GM12801 (cell line): ENCODE data around the gene GRHL1.

Experiments used
- TF ChIP-seq, protein P1 (sequence below): IDR thresholded peaks from one replicate; pipeline ENCODE4 v1.5.1; 2011; ENCODE audit warnings: control low read depth; ENCODE audit not compliant: insufficient read length; ENCODE audit errors: extremely low read depth

GRHL1 gene

DNA sequence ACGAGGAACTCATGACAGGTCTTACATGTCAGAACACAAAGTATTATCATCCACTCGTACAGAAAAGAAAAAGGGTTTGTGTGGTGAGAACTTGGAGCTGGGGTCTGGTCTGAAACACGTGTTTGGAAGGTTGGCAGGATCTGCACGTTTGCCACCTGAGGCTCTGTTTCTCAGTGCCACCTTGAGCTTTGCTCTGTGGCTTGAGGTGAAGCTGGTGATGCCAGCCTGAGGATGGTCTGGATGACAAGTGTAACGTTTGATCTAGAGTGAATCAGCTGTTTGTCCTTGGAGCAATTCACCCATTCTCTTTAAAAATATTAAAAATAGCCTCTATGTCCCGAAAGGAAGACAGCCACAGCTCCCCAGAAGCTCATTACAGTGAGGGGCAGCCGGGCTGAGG, 46.4 kb downstream of the GRHL1 start:
- TF ChIP-seq, protein P1, sequence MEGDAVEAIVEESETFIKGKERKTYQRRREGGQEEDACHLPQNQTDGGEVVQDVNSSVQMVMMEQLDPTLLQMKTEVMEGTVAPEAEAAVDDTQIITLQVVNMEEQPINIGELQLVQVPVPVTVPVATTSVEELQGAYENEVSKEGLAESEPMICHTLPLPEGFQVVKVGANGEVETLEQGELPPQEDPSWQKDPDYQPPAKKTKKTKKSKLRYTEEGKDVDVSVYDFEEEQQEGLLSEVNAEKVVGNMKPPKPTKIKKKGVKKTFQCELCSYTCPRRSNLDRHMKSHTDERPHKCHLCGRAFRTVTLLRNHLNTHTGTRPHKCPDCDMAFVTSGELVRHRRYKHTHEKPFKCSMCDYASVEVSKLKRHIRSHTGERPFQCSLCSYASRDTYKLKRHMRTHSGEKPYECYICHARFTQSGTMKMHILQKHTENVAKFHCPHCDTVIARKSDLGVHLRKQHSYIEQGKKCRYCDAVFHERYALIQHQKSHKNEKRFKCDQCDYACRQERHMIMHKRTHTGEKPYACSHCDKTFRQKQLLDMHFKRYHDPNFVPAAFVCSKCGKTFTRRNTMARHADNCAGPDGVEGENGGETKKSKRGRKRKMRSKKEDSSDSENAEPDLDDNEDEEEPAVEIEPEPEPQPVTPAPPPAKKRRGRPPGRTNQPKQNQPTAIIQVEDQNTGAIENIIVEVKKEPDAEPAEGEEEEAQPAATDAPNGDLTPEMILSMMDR = no peak

GRCh38 chr2:9998916-9999654, 47.6 kb downstream of the GRHL1 start:
- TF ChIP-seq, protein P1 = no peak

DNA sequence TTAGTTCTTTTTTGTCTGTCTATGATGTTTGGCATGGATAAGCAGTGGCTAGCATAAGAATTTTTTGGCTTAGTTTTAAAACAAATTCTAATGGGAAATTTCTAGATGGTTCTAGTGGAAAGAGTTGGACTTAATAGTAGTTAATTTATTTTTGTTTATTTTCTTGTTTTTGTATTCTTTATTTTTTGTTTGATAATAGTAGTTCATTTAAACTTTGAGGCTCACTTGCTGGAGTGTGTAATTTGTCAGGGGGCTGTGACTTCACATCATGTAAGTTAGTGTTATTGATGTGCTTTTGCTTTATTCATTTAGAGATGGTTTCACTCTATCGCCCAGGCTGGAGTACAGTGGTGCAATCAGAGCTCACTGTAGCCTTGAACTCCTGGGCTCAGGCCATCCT, 48.2 kb downstream of the GRHL1 start:
- TF ChIP-seq, protein P1 = no peak

DNA sequence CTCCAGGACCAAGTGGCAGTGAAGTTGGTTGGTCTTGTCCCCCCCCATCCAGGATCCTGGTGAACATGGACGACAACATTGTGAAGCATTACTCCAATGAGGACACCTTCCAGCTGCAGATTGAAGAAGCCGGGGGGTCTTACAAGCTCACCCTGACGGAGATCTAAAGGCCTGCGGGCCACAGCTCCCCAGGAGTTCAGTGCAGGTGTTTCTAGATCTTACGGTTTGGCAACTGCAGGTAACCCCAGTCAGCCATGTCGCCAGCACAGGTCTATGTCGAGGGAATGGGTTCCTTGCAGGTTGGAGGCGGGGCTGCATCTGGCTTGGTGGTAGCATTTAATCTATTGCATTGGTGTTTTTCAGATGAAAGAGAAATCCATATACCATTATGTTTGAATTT, 49.0 kb downstream of the GRHL1 start:
- TF ChIP-seq, protein P1 = no peak

- TF ChIP-seq, protein P1 = no peak
Observed at GRCh38 chr2:10001586-10001985, 50.1 kb downstream of the GRHL1 start.

DNA sequence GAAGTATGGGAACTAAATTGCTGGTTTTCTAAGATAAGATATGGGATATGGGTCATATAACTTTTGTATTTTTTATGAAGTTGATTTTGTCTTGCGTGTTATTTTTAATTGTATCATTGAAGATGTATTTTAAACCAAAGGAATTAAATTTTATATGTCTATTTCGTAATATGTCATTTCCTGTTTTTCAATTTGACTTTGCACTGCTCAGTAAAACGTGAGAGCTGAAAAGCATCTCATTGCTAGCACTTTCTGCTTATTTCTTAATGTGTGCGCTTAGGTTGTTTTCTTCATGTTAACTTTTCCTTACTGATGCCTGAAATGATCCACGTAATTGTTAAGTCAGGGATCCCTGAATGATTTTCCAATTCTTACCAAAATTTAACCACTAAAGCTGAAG, 50.6 kb downstream of the GRHL1 start:
- TF ChIP-seq, protein P1 = no peak

DNA sequence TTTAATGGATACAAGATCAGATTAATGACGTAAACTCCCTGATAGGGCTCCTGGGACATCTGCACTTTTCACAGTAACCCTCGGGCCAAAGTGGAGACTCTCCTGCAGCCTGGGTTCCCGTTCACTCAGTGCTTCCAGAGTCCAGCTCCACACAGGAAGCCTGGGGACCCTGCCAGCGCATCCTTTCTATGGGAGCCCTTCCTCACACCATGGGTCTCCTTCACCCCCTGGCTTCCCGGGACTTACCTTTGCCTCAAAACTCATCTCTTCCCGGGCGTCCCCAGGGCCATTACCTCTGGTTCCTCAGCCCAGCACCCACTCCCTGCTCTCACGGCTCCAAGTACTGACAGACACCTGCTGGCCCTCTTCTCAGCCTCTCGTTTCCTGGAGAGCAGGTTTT, 51.2 kb downstream of the GRHL1 start:
- TF ChIP-seq, protein P1 = no peak
